Gastrocnemius medialis (tissue), 4 donors: Measurements from ENCODE around the gene ENKUR. TPM values are rescaled to one million over a fixed set of nuclear protein-coding genes. Genes with fewer than 3 reads are reported as not detected.

ENCODE experiments used
- ATAC-seq, 2 donors: fragments of 150-250 bp; one replicate each; pipeline ENCODE4 v1.9.1; 2016
- DNase-seq, 2 donors: peaks; one replicate each; pipeline ENCODE4 v3.0.0-alpha.2; 2019
- H3K27ac ChIP-seq, 4 donors: fragments of 200-600 bp; sonication (generic); 1 replicate in 1 of 4; 2 replicates in 3 of 4; pipeline ENCODE4 v1.5.1; 2016 to 2018; ENCODE audit warnings: mild to moderate bottlenecking in 2 of 4, moderate library complexity in 1 of 4
- H3K27me3 ChIP-seq, 3 donors: fragments of 200-600 bp; sonication (generic) in 2 of 3; 1 replicate in 1 of 3; 2 replicates in 2 of 3; pipeline versions ENCODE4 v1.5.1 to v1.6.0; 2016 to 2019; ENCODE audit warnings: mild to moderate bottlenecking in 1 of 3, moderate library complexity in 1 of 3
- H3K36me3 ChIP-seq, 2 donors: fragments of 200-600 bp; sonication (generic) in 1 of 2; one replicate each; pipeline ENCODE4 v1.5.1; 2017 to 2018
- H3K4me1 ChIP-seq, 2 donors: fragments of 200-600 bp; sonication (generic) in 1 of 2; one replicate each; pipeline ENCODE4 v1.5.1; 2016 to 2017; ENCODE audit warnings: mild to moderate bottlenecking in 2 of 2
- H3K4me3 ChIP-seq, 4 donors: fragments of 200-600 bp; sonication (generic) in 3 of 4; 1 replicate in 1 of 4; 2 replicates in 3 of 4; pipeline ENCODE4 v1.5.1; 2016 to 2019; ENCODE audit warnings: mild to moderate bottlenecking in 2 of 4
- H3K9me3 ChIP-seq, 3 donors: fragments of 200-600 bp; sonication (generic) in 2 of 3; 1 replicate in 1 of 3; 2 replicates in 2 of 3; pipeline ENCODE4 v1.5.1; 2016 to 2019
- CTCF ChIP-seq, 5 experiments: fragments of 450-650 bp in 3 of 5; fragments of 200-600 bp in 2 of 5; sonication (generic) in 2 of 5; IDR thresholded peaks in 4 of 5; conservative IDR thresholded peaks in 1 of 5; 1 replicate in 4 of 5; 2 replicates in 1 of 5; pipeline ENCODE4 v1.5.1; 2016 to 2019; ENCODE audit warnings: antibody characterized with exemption in 5 of 5, mild to moderate bottlenecking in 3 of 5, moderate library complexity in 3 of 5
- POLR2A ChIP-seq, 2 donors: fragments of 450-650 bp; IDR thresholded peaks; one replicate each; pipeline ENCODE4 v1.6.1; 2017; ENCODE audit warnings: antibody characterized with exemption in 2 of 2, mild to moderate bottlenecking in 2 of 2, moderate library complexity in 2 of 2
- in situ Hi-C, 4 donors: fragments of 200-750 bp; cut with MboI; loops; one replicate each; pipeline versions ENCODE4 v1.15.0 to v1.8.0; 2017; ENCODE audit warnings: low sequenced_read_pairs in 4 of 4
- intact Hi-C: fragments of 100-400 bp; cut with DNase I; formaldehyde crosslinking; loops from one replicate; pipeline ENCODE4 v1.15.1; 2023; ENCODE audit warnings: low total_unique reads
- total RNA-seq, 4 donors: library from RNA; depleted of rRNA; stranded (reverse); fragments of >200 nt; gene quantifications; one replicate each; pipeline versions ENCODE4 v1.1.0 to v1.2.3, GENCODE V29; 2016

ENKUR gene
- total RNA-seq, 4 donors from 2014 or later = not detected

- DNase-seq (no peak), ATAC-seq (no peak)
- intact Hi-C loops (no loop called here), in situ Hi-C loops (no loop called here)
- no peaks in the 10 kb centered on the region for H3K27me3 ChIP-seq
- TF ChIP-seq POLR2A (IDR thresholded peaks at IDR 0.05) (no peak), CTCF (IDR thresholded peaks at IDR 0.05 in 4 of 5, conservative IDR thresholded peaks at IDR 0.05 in 1 of 5) (no peak)
- no peak overlapping the region for H3K27ac ChIP-seq
- no peak overlapping the region for H3K4me3 ChIP-seq
- H3K4me1 ChIP-seq = peaks cover 0 to 3% of the 10 kb centered on the region in 2 donors
- H3K9me3 ChIP-seq = no peaks in the 10 kb centered on the region
- H3K36me3 ChIP-seq = no peaks in the 10 kb centered on the region
Observed at GRCh38 chr10:25052012-25052411, 36.1 kb upstream of the ENKUR start.

- H3K4me1 ChIP-seq = peaks cover 0 to 3% of the 10 kb centered on the region in 2 donors
- no peak for ATAC-seq
- H3K9me3 ChIP-seq = no peaks in the 10 kb centered on the region
- H3K27ac ChIP-seq = no peak overlapping the region
- H3K36me3 ChIP-seq = no peaks in the 10 kb centered on the region
- TF ChIP-seq CTCF (IDR thresholded peaks at IDR 0.05 in 4 of 5, conservative IDR thresholded peaks at IDR 0.05 in 1 of 5) (no peak), POLR2A (IDR thresholded peaks at IDR 0.05) (no peak)
- intact Hi-C loops (no loop called here), in situ Hi-C loops (no loop called here)
- no peaks in the 10 kb centered on the region for H3K27me3 ChIP-seq
- no peak overlapping the region for H3K4me3 ChIP-seq
- DNase-seq = no peak
Observed at GRCh38 chr10:25050402-25050801, 34.4 kb upstream of the ENKUR start.

GRCh38 chr10:25049966-25050365 is 34.0 kb upstream of the ENKUR start:
- no peak for DNase-seq
- no peak overlapping the region for H3K27ac ChIP-seq
- no peaks in the 10 kb centered on the region for H3K9me3 ChIP-seq
- intact Hi-C loops = no loop called here
- TF ChIP-seq CTCF (IDR thresholded peaks at IDR 0.05 in 4 of 5, conservative IDR thresholded peaks at IDR 0.05 in 1 of 5) (no peak), POLR2A (IDR thresholded peaks at IDR 0.05) (no peak)
- H3K27me3 ChIP-seq = no peaks in the 10 kb centered on the region
- no peak for ATAC-seq
- peaks cover 0 to 3% of the 10 kb centered on the region in 2 donors for H3K4me1 ChIP-seq
- no peaks in the 10 kb centered on the region for H3K36me3 ChIP-seq
- H3K4me3 ChIP-seq = no peak overlapping the region
- in situ Hi-C loops = no loop called here

- no peak for DNase-seq
- Histone ChIP-seq H3K4me1 (peaks cover 0 to 3% of the 10 kb centered on the region in 2 donors), H3K27me3 (no peaks in the 10 kb centered on the region), H3K9me3 (no peaks in the 10 kb centered on the region), H3K4me3 (no peak overlapping the region), H3K36me3 (no peaks in the 10 kb centered on the region), H3K27ac (no peak overlapping the region)
- TF ChIP-seq POLR2A (IDR thresholded peaks at IDR 0.05) (no peak), CTCF (IDR thresholded peaks at IDR 0.05 in 4 of 5, conservative IDR thresholded peaks at IDR 0.05 in 1 of 5) (no peak)
- ATAC-seq = no peak
- intact Hi-C loops (no loop called here), in situ Hi-C loops (no loop called here)
Observed at GRCh38 chr10:25048450-25048849, 32.5 kb upstream of the ENKUR start.

GRCh38 chr10:25047591-25048301 is 31.8 kb upstream of the ENKUR start:
- no peak for TF ChIP-seq POLR2A (IDR thresholded peaks at IDR 0.05)
- no peak for TF ChIP-seq CTCF (IDR thresholded peaks at IDR 0.05 in 4 of 5, conservative IDR thresholded peaks at IDR 0.05 in 1 of 5)
- DNase-seq = no peak
- Histone ChIP-seq H3K36me3 (no peaks in the 10 kb centered on the region), H3K27ac (no peak overlapping the region), H3K4me1 (peaks cover 0 to 3% of the 10 kb centered on the region in 2 donors), H3K4me3 (no peak overlapping the region), H3K9me3 (no peaks in the 10 kb centered on the region), H3K27me3 (no peaks in the 10 kb centered on the region)
- intact Hi-C loops = no loop called here
- in situ Hi-C loops = no loop called here
- ATAC-seq = no peak
